Breast epithelium (tissue), 4 donors: ENCODE data around the gene GATAD2A. TPM values are rescaled to one million over a fixed set of nuclear protein-coding genes. Genes with fewer than 3 reads are reported as not detected.

Experiments
- DNase-seq, 2 donors: peaks; one replicate each; pipeline ENCODE4 v3.0.0-alpha.2; 2019; ENCODE audit warnings: low spot score in 2 of 2
- H3K27ac ChIP-seq, 2 donors: fragments of 200-600 bp; sonication (generic) in 1 of 2; one replicate each; pipeline ENCODE4 v1.5.1; 2016 to 2019; ENCODE audit warnings: mild to moderate bottlenecking in 1 of 2
- H3K27me3 ChIP-seq, 2 donors: fragments of 200-600 bp; sonication (generic) in 1 of 2; one replicate each; pipeline versions ENCODE4 v1.5.1 to v1.6.0; 2017 to 2019; ENCODE audit warnings: control low read depth in 1 of 2, mild to moderate bottlenecking in 1 of 2
- H3K36me3 ChIP-seq: fragments of 200-600 bp; one replicate; pipeline ENCODE4 v1.5.1; 2019
- H3K4me1 ChIP-seq, 2 donors: fragments of 200-600 bp; sonication (generic); one replicate each; pipeline ENCODE4 v1.5.1; 2016 to 2019; ENCODE audit warnings: control low read depth in 1 of 2
- H3K4me3 ChIP-seq, 3 donors: fragments of 200-600 bp; sonication (generic); 1 replicate in 2 of 3; 2 replicates in 1 of 3; pipeline ENCODE4 v1.5.1; 2016 to 2019; ENCODE audit warnings: mild to moderate bottlenecking in 3 of 3, moderate library complexity in 2 of 3
- H3K9me3 ChIP-seq, 2 donors: fragments of 200-600 bp; sonication (generic) in 1 of 2; one replicate each; pipeline ENCODE4 v1.5.1; 2016 to 2019; ENCODE audit warnings: control low read depth in 1 of 2
- CTCF ChIP-seq, 3 donors: fragments of 450-650 bp; IDR thresholded peaks; one replicate each; pipeline ENCODE4 v1.5.1; 2016 to 2017; ENCODE audit warnings: antibody characterized with exemption in 3 of 3, mild to moderate bottlenecking in 3 of 3, moderate library complexity in 3 of 3
- POLR2A ChIP-seq: fragments of 450-650 bp; IDR thresholded peaks from one replicate; pipeline ENCODE4 v1.6.1; 2016; ENCODE audit warnings: antibody characterized with exemption, mild to moderate bottlenecking, moderate library complexity
- POLR2AphosphoS5 ChIP-seq, 3 donors: sonication (generic); formaldehyde crosslinking; IDR thresholded peaks; one replicate each; pipeline ENCODE4 v1.6.1; 2017; ENCODE audit warnings: antibody characterized with exemption in 3 of 3
- intact Hi-C: fragments of 100-400 bp; cut with DNase I; formaldehyde crosslinking; loops from one replicate; pipeline ENCODE4 v1.15.1; 2023; ENCODE audit warnings: low total_unique reads
- total RNA-seq, 3 donors: library from RNA; depleted of rRNA; stranded (reverse); fragments of >200 nt; gene quantifications; one replicate each; pipeline ENCODE4 v1.1.0, GENCODE V29; 2016

The GATAD2A gene
- total RNA-seq, 3 donors from 2014 or later = 29.1 to 38.7 (median 33.6) TPM

GRCh38 chr19:19403373-19403901, 2.0 kb upstream of the GATAD2A start:
- intact Hi-C loops = no loop called here
- DNase-seq = no peak
- Histone ChIP-seq H3K27ac (peak overlapping the region; percentile 40 to 58), H3K27me3 (no peaks in the 10 kb centered on the region), H3K4me1 (peaks cover 5 to 9% of the 10 kb centered on the region in 2 donors), H3K9me3 (no peaks in the 10 kb centered on the region), H3K36me3 (no peaks in the 10 kb centered on the region), H3K4me3 (no peak overlapping the region)
- no peak for TF ChIP-seq POLR2A
- TF ChIP-seq POLR2AphosphoS5 (IDR thresholded peaks at IDR 0.05) = no peak
- TF ChIP-seq CTCF (IDR thresholded peaks at IDR 0.05) = no peak

GRCh38 chr19:19405971-19406877, 749 bp downstream of the GATAD2A start:
- Histone ChIP-seq H3K4me1 (peaks cover 5 to 14% of the 10 kb centered on the region in 2 donors), H3K27me3 (no peaks in the 10 kb centered on the region), H3K36me3 (no peaks in the 10 kb centered on the region), H3K4me3 (peak overlapping the region; percentile 86 to 97 (median 93)), H3K27ac (peak overlapping the region; percentile 85 to 89), H3K9me3 (no peaks in the 10 kb centered on the region)
- TF ChIP-seq POLR2A = no peak
- DNase-seq = no peak
- intact Hi-C loops = no loop called here

- Histone ChIP-seq H3K27me3 (no peaks in the 10 kb centered on the region), H3K9me3 (no peaks in the 10 kb centered on the region), H3K27ac (peak overlapping the region; percentile 85 to 89), H3K4me3 (peak overlapping the region; percentile 86 to 97 (median 93)), H3K36me3 (no peaks in the 10 kb centered on the region), H3K4me1 (peaks cover 5 to 14% of the 10 kb centered on the region in 2 donors)
- peak in 1 of 2 donors; percentile 45 for DNase-seq
- intact Hi-C loops = no loop called here
- TF ChIP-seq POLR2AphosphoS5 (IDR thresholded peaks at IDR 0.05) = no peak
- TF ChIP-seq POLR2A = no peak
These were observed 1.6 kb downstream of the GATAD2A start for GRCh38 chr19:19406878-19407632.

- H3K27me3 ChIP-seq = no peaks in the 10 kb centered on the region
- TF ChIP-seq POLR2A (no peak), CTCF (IDR thresholded peaks at IDR 0.05) (no peak), POLR2AphosphoS5 (IDR thresholded peaks at IDR 0.05) (no peak)
- intact Hi-C loops = no loop called here
- DNase-seq = no peak
- H3K9me3 ChIP-seq = no peaks in the 10 kb centered on the region
- H3K4me3 ChIP-seq = peak overlapping the region; percentile 86 to 97 (median 93)
- peaks cover 5 to 14% of the 10 kb centered on the region in 2 donors for H3K4me1 ChIP-seq
- peak overlapping the region in 1 of 2 donors; percentile 85 for H3K27ac ChIP-seq
- no peaks in the 10 kb centered on the region for H3K36me3 ChIP-seq
These were observed 2.1 kb downstream of the GATAD2A start for GRCh38 chr19:19407633-19407930.

- Histone ChIP-seq H3K4me1 (peaks cover 5 to 10% of the 10 kb centered on the region in 2 donors), H3K27ac (no peak overlapping the region), H3K9me3 (no peaks in the 10 kb centered on the region), H3K4me3 (no peak overlapping the region), H3K36me3 (no peaks in the 10 kb centered on the region), H3K27me3 (no peaks in the 10 kb centered on the region)
- intact Hi-C loops = no loop called here
- TF ChIP-seq POLR2AphosphoS5 (IDR thresholded peaks at IDR 0.05) (no peak), POLR2A (no peak), CTCF (IDR thresholded peaks at IDR 0.05) (no peak)
- DNase-seq = no peak
These were observed 3.7 kb downstream of the GATAD2A start for GRCh38 chr19:19409205-19409604.
